Liver (tissue), 9 donors: ENCODE results near the gene KIF6. TPM values are rescaled to one million over a fixed set of nuclear protein-coding genes. Genes with fewer than 3 reads are reported as not detected.

Source experiments
- DNase-seq: peaks from one replicate; pipeline ENCODE4 v3.0.0-alpha.2; 2017; ENCODE audit warnings: low spot score
- H3K27ac ChIP-seq, 2 donors: one replicate each; pipeline ENCODE4 v1.7.0; 2013; ENCODE audit warnings: inconsistent platforms in 2 of 2, low read length in 2 of 2, control low read depth in 1 of 2, low read depth in 1 of 2, mild to moderate bottlenecking in 1 of 2
- H3K27me3 ChIP-seq, 4 donors: one replicate each; pipeline versions ENCODE4 v1.6.1 to v1.7.0; 2013; ENCODE audit warnings: low read length in 3 of 4, inconsistent platforms in 1 of 4, mild to moderate bottlenecking in 1 of 4, moderate library complexity in 1 of 4; ENCODE audit not compliant: control insufficient read depth in 4 of 4, insufficient read depth in 4 of 4
- H3K36me3 ChIP-seq, 4 donors: one replicate each; pipeline versions ENCODE4 v1.6.1 to v1.7.0; 2013; ENCODE audit warnings: low read length in 3 of 4, mild to moderate bottlenecking in 3 of 4, low read depth in 1 of 4, moderate library complexity in 1 of 4; ENCODE audit not compliant: control insufficient read depth in 4 of 4, insufficient read depth in 3 of 4
- H3K4me1 ChIP-seq, 4 donors: one replicate each; pipeline versions ENCODE4 v1.6.1 to v1.7.0; 2013; ENCODE audit warnings: low read length in 3 of 4, mild to moderate bottlenecking in 3 of 4, moderate library complexity in 1 of 4; ENCODE audit not compliant: control insufficient read depth in 4 of 4, insufficient read depth in 4 of 4
- H3K4me3 ChIP-seq, 3 donors: one replicate each; pipeline versions ENCODE4 v1.6.1 to v1.7.0; 2013; ENCODE audit warnings: low read length in 3 of 3, control low read depth in 1 of 3, low read depth in 1 of 3, mild to moderate bottlenecking in 1 of 3
- H3K9ac ChIP-seq, 2 donors: one replicate each; pipeline ENCODE4 v1.7.0; 2013; ENCODE audit warnings: low read length in 2 of 2, mild to moderate bottlenecking in 2 of 2, moderate library complexity in 2 of 2, control low read depth in 1 of 2, low read depth in 1 of 2
- H3K9me3 ChIP-seq, 4 donors: one replicate each; pipeline versions ENCODE4 v1.6.1 to v1.7.0; 2013; ENCODE audit warnings: low read length in 3 of 4; ENCODE audit not compliant: control insufficient read depth in 4 of 4
- EGR1 ChIP-seq, 2 donors: IDR thresholded peaks; 2 replicates each; pipeline ENCODE4 v1.6.1; 2016 to 2018; ENCODE audit warnings: antibody characterized with exemption in 2 of 2, low read depth in 2 of 2
- FOXA1 ChIP-seq: IDR thresholded peaks from 2 replicates; pipeline ENCODE4 v1.6.1; 2016; ENCODE audit warnings: antibody characterized with exemption
- FOXA2 ChIP-seq: IDR thresholded peaks from 2 replicates; pipeline ENCODE4 v1.6.1; 2016; ENCODE audit warnings: antibody characterized with exemption
- HNF4A ChIP-seq, 2 donors: conservative IDR thresholded peaks; 2 replicates each; pipeline ENCODE4 v1.6.1; 2016; ENCODE audit warnings: antibody characterized with exemption in 2 of 2, mild to moderate bottlenecking in 2 of 2
- JUND ChIP-seq, 2 donors: IDR thresholded peaks; 2 replicates each; pipeline ENCODE4 v1.6.1; 2016; ENCODE audit warnings: antibody characterized with exemption in 2 of 2
- NR2F2 ChIP-seq: IDR thresholded peaks from 2 replicates; pipeline ENCODE4 v1.6.1; 2016; ENCODE audit warnings: antibody characterized with exemption
- RAD21 ChIP-seq, 2 donors: IDR thresholded peaks; 2 replicates each; pipeline ENCODE4 v1.6.1; 2016; ENCODE audit warnings: antibody characterized with exemption in 2 of 2, mild to moderate bottlenecking in 2 of 2
- RXRA ChIP-seq, 2 donors: IDR thresholded peaks; 2 replicates each; pipeline ENCODE4 v1.6.1; 2017 to 2018; ENCODE audit warnings: antibody characterized with exemption in 2 of 2, mild to moderate bottlenecking in 1 of 2
- SP1 ChIP-seq: IDR thresholded peaks from 2 replicates; pipeline ENCODE4 v1.6.1; 2018; ENCODE audit warnings: antibody characterized with exemption, mild to moderate bottlenecking
- YY1 ChIP-seq: IDR thresholded peaks from 2 replicates; pipeline ENCODE4 v1.6.1; 2016; ENCODE audit warnings: antibody characterized with exemption, mild to moderate bottlenecking
- WGBS: extraction: QIAGEN DNeasy Blood & Tissue Kit; methylation state at CpG from one replicate; pipeline ENCODE4 v1.1.7; 2013; 5-methylcytosine and 5-hydroxymethylcytosine counted together
- polyA plus RNA-seq, 2 donors: library from polyadenylated mRNA; stranded (reverse) in 1 of 2; unstranded in 1 of 2; fragments of 200-250 nt in 1 of 2; fragments of >200 nt in 1 of 2; fragmentation: Nextera tagmentation in 1 of 2; extraction: Ambion mirVana in 1 of 2; gene quantifications; one replicate each; pipeline versions ENCODE4 v1.2.1 to v1.2.3, GENCODE V29; 2013 to 2015
- total RNA-seq, 2 donors: library from RNA; depleted of rRNA; stranded (reverse); fragments of >200 nt; gene quantifications; one replicate each; pipeline ENCODE4 v1.2.3, GENCODE V29; 2014
- TF ChIP-seq, protein P1 (sequence below): IDR thresholded peaks from 2 replicates; pipeline ENCODE4 v1.6.1; 2016; ENCODE audit warnings: antibody characterized with exemption
- TF ChIP-seq, protein P2 (sequence below): fragments of 150-350 bp; IDR thresholded peaks from 2 replicates; pipeline ENCODE4 v1.5.1; 2017; ENCODE audit warnings: improper control_type of control experiment, low read depth, low read length; ENCODE audit not compliant: missing input control
- TF ChIP-seq, protein P3 (sequence below): IDR thresholded peaks from 2 replicates; pipeline ENCODE4 v1.6.1; 2016; ENCODE audit warnings: antibody characterized with exemption
- TF ChIP-seq, protein P4 (sequence below): IDR thresholded peaks from 2 replicates; pipeline ENCODE4 v1.6.1; 2016; ENCODE audit warnings: antibody characterized with exemption
- TF ChIP-seq, protein P5 (sequence below): IDR thresholded peaks from 2 replicates; pipeline ENCODE4 v1.6.1; 2016; ENCODE audit warnings: antibody characterized with exemption, mild to moderate bottlenecking
- donor health status: healthy.
- donor health status: healthy.
- donor health status: healthy.
- donor health status: healthy.
- donor health status: healthy.

Gene KIF6
- total and polyA plus RNA-seq, 4 donors, result 0.17 to 7.5 (median 0.29) TPM

DNA sequence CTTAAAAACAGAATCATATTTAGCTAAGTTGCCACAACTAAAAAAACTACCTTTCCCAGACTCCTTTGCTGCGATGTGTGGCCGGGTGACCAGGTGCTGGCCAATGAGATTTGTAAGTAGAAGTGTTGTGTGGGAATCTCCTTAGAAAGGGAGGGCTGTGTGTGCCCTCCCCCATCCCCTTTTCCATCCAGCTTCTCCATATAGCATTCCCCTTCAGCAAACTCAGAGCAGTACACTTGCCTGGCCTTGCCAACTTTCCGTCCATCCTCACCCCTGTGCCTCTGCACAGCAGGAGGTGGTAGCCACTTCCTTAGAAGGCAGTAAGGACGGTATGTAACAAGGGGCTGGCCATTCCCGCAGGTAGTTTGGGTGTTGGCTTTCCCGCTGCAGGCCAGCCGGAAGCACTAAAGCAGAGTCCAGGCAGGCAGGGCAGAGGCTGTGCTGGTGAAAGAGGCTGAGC is 380.4 kb downstream of the KIF6 start:
- WGBS, result 90% methylated on average over 7 of the region's 7 CpGs
- Histone ChIP-seq H3K4me1 (no peaks in the 10 kb centered on the region), H3K27ac (no peak overlapping the region), H3K27me3 (no peaks in the 10 kb centered on the region), H3K9me3 (no peaks in the 10 kb centered on the region), H3K4me3 (no peak overlapping the region), H3K9ac (no peak overlapping the region), H3K36me3 (no peaks in the 10 kb centered on the region)
- DNase-seq, result no peak
- TF ChIP-seq EGR1 (IDR thresholded peaks at IDR 0.05; ENCODE audit: low read depth in 2 of 2) (no peak), RXRA (IDR thresholded peaks at IDR 0.05) (no peak)

DNA sequence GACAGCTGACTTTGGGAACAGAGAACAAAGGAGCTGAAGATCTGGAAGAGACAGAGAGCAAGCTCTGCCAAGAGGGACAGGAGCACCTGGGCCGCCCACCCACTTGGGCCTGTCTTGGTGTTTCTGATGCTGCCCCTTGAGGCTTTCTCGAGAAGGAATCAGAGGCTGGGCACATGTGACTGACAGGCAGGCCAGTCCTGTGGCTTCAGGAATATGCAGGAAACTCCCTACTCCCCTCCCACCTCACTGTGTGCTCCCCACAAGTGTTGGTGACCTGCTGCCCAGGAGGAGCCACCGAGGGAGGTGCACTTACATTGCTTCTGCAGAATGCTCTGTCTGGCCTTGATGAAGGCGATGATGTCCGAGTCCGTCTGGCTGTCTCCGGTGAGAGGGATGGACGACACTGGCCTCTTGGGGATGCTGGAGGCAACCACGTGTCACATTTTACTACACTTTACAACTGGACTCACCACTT is 381.8 kb downstream of the KIF6 start:
- H3K36me3 ChIP-seq, result no peaks in the 10 kb centered on the region
- no peak overlapping the region for H3K9ac ChIP-seq
- H3K9me3 ChIP-seq, result no peaks in the 10 kb centered on the region
- no peak for DNase-seq
- H3K4me3 ChIP-seq, result no peak overlapping the region
- no peaks in the 10 kb centered on the region for H3K27me3 ChIP-seq
- H3K4me1 ChIP-seq, result no peaks in the 10 kb centered on the region
- no peak overlapping the region for H3K27ac ChIP-seq
- 82% methylated on average over 9 of the region's 9 CpGs for WGBS
- no peak for TF ChIP-seq EGR1 (IDR thresholded peaks at IDR 0.05; ENCODE audit: low read depth in 2 of 2)
- TF ChIP-seq, protein P1, sequence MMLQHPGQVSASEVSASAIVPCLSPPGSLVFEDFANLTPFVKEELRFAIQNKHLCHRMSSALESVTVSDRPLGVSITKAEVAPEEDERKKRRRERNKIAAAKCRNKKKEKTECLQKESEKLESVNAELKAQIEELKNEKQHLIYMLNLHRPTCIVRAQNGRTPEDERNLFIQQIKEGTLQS, result no peak
- TF ChIP-seq FOXA2, result no peak
- TF ChIP-seq, protein P2, sequence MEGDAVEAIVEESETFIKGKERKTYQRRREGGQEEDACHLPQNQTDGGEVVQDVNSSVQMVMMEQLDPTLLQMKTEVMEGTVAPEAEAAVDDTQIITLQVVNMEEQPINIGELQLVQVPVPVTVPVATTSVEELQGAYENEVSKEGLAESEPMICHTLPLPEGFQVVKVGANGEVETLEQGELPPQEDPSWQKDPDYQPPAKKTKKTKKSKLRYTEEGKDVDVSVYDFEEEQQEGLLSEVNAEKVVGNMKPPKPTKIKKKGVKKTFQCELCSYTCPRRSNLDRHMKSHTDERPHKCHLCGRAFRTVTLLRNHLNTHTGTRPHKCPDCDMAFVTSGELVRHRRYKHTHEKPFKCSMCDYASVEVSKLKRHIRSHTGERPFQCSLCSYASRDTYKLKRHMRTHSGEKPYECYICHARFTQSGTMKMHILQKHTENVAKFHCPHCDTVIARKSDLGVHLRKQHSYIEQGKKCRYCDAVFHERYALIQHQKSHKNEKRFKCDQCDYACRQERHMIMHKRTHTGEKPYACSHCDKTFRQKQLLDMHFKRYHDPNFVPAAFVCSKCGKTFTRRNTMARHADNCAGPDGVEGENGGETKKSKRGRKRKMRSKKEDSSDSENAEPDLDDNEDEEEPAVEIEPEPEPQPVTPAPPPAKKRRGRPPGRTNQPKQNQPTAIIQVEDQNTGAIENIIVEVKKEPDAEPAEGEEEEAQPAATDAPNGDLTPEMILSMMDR, result no peak
- no peak for TF ChIP-seq RXRA (IDR thresholded peaks at IDR 0.05)
- TF ChIP-seq FOXA1, result no peak
- TF ChIP-seq, protein P3, sequence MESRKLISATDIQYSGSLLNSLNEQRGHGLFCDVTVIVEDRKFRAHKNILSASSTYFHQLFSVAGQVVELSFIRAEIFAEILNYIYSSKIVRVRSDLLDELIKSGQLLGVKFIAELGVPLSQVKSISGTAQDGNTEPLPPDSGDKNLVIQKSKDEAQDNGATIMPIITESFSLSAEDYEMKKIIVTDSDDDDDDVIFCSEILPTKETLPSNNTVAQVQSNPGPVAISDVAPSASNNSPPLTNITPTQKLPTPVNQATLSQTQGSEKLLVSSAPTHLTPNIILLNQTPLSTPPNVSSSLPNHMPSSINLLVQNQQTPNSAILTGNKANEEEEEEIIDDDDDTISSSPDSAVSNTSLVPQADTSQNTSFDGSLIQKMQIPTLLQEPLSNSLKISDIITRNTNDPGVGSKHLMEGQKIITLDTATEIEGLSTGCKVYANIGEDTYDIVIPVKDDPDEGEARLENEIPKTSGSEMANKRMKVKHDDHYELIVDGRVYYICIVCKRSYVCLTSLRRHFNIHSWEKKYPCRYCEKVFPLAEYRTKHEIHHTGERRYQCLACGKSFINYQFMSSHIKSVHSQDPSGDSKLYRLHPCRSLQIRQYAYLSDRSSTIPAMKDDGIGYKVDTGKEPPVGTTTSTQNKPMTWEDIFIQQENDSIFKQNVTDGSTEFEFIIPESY, result no peak
- no peak for TF ChIP-seq NR2F2
- TF ChIP-seq, protein P4, sequence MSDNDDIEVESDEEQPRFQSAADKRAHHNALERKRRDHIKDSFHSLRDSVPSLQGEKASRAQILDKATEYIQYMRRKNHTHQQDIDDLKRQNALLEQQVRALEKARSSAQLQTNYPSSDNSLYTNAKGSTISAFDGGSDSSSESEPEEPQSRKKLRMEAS, result no peak

DNA sequence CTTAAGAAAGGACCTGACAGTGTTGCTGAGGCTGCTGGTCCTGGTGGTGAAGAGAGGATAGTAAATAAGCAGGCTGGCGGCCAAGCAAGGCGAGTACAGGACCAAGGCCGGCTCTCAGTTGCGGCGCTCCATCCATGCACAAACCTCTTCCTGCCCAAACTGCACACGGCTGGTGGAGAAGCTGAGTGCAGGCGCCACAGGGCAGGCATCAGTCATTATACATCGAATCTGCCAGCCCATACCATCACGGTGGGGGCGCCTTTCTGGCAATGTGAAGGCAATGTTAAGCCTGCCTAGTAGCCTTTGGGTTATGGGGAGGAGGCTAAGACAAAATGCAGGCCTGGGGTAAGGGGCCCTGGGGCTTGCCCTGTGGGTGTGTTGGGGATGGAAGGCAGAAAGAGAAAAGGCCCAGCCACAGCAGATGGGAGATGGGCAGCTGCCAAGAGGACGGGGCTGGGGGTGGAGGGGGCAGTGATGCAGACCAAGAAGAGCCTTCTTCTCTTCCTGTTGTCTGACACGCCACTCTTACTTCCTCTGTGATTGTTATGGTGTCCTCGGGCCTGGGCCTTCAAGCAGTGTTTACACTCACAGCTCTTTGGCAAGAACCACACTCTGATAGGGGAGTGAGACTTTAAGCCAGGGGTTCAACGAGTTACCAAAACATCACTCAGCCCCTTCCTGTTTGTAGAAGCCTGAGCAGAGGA is 382.4 kb downstream of the KIF6 start:
- Histone ChIP-seq H3K4me3 (no peak overlapping the region), H3K27me3 (no peaks in the 10 kb centered on the region), H3K9me3 (no peaks in the 10 kb centered on the region), H3K9ac (no peak overlapping the region), H3K27ac (no peak overlapping the region), H3K36me3 (no peaks in the 10 kb centered on the region), H3K4me1 (no peaks in the 10 kb centered on the region)
- 74% methylated on average over 14 of the region's 14 CpGs for WGBS
- no peak for DNase-seq
- no peak for TF ChIP-seq NR2F2
- no peak for TF ChIP-seq FOXA1
- TF ChIP-seq, protein P5, sequence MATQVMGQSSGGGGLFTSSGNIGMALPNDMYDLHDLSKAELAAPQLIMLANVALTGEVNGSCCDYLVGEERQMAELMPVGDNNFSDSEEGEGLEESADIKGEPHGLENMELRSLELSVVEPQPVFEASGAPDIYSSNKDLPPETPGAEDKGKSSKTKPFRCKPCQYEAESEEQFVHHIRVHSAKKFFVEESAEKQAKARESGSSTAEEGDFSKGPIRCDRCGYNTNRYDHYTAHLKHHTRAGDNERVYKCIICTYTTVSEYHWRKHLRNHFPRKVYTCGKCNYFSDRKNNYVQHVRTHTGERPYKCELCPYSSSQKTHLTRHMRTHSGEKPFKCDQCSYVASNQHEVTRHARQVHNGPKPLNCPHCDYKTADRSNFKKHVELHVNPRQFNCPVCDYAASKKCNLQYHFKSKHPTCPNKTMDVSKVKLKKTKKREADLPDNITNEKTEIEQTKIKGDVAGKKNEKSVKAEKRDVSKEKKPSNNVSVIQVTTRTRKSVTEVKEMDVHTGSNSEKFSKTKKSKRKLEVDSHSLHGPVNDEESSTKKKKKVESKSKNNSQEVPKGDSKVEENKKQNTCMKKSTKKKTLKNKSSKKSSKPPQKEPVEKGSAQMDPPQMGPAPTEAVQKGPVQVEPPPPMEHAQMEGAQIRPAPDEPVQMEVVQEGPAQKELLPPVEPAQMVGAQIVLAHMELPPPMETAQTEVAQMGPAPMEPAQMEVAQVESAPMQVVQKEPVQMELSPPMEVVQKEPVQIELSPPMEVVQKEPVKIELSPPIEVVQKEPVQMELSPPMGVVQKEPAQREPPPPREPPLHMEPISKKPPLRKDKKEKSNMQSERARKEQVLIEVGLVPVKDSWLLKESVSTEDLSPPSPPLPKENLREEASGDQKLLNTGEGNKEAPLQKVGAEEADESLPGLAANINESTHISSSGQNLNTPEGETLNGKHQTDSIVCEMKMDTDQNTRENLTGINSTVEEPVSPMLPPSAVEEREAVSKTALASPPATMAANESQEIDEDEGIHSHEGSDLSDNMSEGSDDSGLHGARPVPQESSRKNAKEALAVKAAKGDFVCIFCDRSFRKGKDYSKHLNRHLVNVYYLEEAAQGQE, result no peak
- no peak for TF ChIP-seq YY1
- TF ChIP-seq SP1, result no peak
- TF ChIP-seq HNF4A (conservative IDR thresholded peaks at IDR 0.05), result no peak
- TF ChIP-seq JUND (IDR thresholded peaks at IDR 0.05), result no peak
- TF ChIP-seq RAD21 (IDR thresholded peaks at IDR 0.05), result no peak
- TF ChIP-seq FOXA2, result no peak
